ENCODE measurements around the gene FOXL2.
"Not testable (repeated sequence)": the region's sequence is repeated elsewhere in the genome, so short reads cannot be mapped to it uniquely, and the experiment has no call there.

Gene FOXL2

GRCh38 chr3:138933068-138933668 is 13.8 kb downstream of the FOXL2 start:
- no peak for DNase-seq (ENCODE audit: low read depth)

GRCh38 chr3:138928727-138929372 is 18.1 kb downstream of the FOXL2 start:
- no peak for DNase-seq (ENCODE audit: low read depth)

GRCh38 chr3:138923531-138923994 is 23.4 kb downstream of the FOXL2 start:
- peak; percentile 78 for DNase-seq (ENCODE audit: low read depth)

GRCh38 chr3:138922400-138922799 is 24.5 kb downstream of the FOXL2 start:
- DNase-seq (ENCODE audit: low read depth): not testable (repeated sequence)

GRCh38 chr3:138921316-138922292 is 25.3 kb downstream of the FOXL2 start:
- no peak for DNase-seq (ENCODE audit: low read depth)

GRCh38 chr3:138919325-138919724 is 27.6 kb downstream of the FOXL2 start:
- no peak for DNase-seq (ENCODE audit: low read depth)

GRCh38 chr3:138916824-138917223 is 30.1 kb downstream of the FOXL2 start:
- no peak for DNase-seq (ENCODE audit: low read depth)

- peak; percentile 70 for DNase-seq (ENCODE audit: low read depth)
Observed at GRCh38 chr3:138915503-138916498, 31.1 kb downstream of the FOXL2 start.

GRCh38 chr3:138914870-138915502 is 32.0 kb downstream of the FOXL2 start:
- DNase-seq (ENCODE audit: low read depth): no peak

- DNase-seq (ENCODE audit: low read depth): no peak
Observed at GRCh38 chr3:138913766-138914165, 33.2 kb downstream of the FOXL2 start.

- DNase-seq (ENCODE audit: low read depth): no peak
Observed at GRCh38 chr3:138912237-138912636, 34.7 kb downstream of the FOXL2 start.

- no peak for DNase-seq (ENCODE audit: low read depth)
Observed at GRCh38 chr3:138911621-138912020, 35.3 kb downstream of the FOXL2 start.

GRCh38 chr3:138909904-138910303 is 37.0 kb downstream of the FOXL2 start:
- no peak for DNase-seq (ENCODE audit: low read depth)

GRCh38 chr3:138908846-138909245 is 38.1 kb downstream of the FOXL2 start:
- DNase-seq (ENCODE audit: low read depth): no peak

- DNase-seq (ENCODE audit: low read depth): no peak
Observed at GRCh38 chr3:138907539-138907938, 39.4 kb downstream of the FOXL2 start.

- no peak for DNase-seq (ENCODE audit: low read depth)
Observed at GRCh38 chr3:138902171-138902570, 44.8 kb downstream of the FOXL2 start.

GRCh38 chr3:138901567-138901966 is 45.4 kb downstream of the FOXL2 start:
- DNase-seq (ENCODE audit: low read depth): no peak

GRCh38 chr3:138899351-138899991 is 47.5 kb downstream of the FOXL2 start:
- no peak for DNase-seq (ENCODE audit: low read depth)

GRCh38 chr3:138898708-138899107 is 48.2 kb downstream of the FOXL2 start:
- no peak for DNase-seq (ENCODE audit: low read depth)

GRCh38 chr3:138898301-138898700 is 48.6 kb downstream of the FOXL2 start:
- DNase-seq (ENCODE audit: low read depth): no peak

Data from activated gamma-delta T cell treated with anti-CD3 and anti-CD28 coated beads, Interleukin-2, amount 50 U/mL, for 16 hours (primary cell).